DMS53 treated with DMSO at 0.1 percent for 48 hours (cell line): ENCODE results near the gene RRP1B.
"Not testable (repeated sequence)": the region's sequence is repeated elsewhere in the genome, so short reads cannot be mapped to it uniquely, and the experiment has no call there.

Experiments
- DNase-seq: peaks from one replicate; lab custom pipeline; 2025; ENCODE audit not compliant: unreplicated experiment; lab: John Stamatoyannopoulos, UW

The RRP1B gene

GRCh38 chr21:43699492-43699777 lies 40.1 kb downstream of the RRP1B start:
- DNase-seq: not testable (repeated sequence)

- DNase-seq: no peak
These were observed 40.7 kb downstream of the RRP1B start for GRCh38 chr21:43699933-43700599.

- no peak for DNase-seq
These were observed 42.8 kb downstream of the RRP1B start for GRCh38 chr21:43701936-43702784.

- DNase-seq: no peak
These were observed 43.4 kb downstream of the RRP1B start for GRCh38 chr21:43702785-43703034.

- DNase-seq: peak; percentile 10
These were observed 43.9 kb downstream of the RRP1B start for GRCh38 chr21:43703035-43703880.

- no peak for DNase-seq
These were observed 48.1 kb downstream of the RRP1B start for GRCh38 chr21:43707462-43707861.

GRCh38 chr21:43708745-43709381 lies 49.5 kb downstream of the RRP1B start:
- DNase-seq: no peak

GRCh38 chr21:43712268-43712942 lies 53.0 kb downstream of the RRP1B start:
- peak; percentile 24 for DNase-seq

GRCh38 chr21:43713123-43713522 lies 53.8 kb downstream of the RRP1B start:
- not testable (repeated sequence) for DNase-seq

- DNase-seq: no peak
These were observed 57.2 kb downstream of the RRP1B start for GRCh38 chr21:43716376-43717165.

- DNase-seq: no peak
These were observed 58.0 kb downstream of the RRP1B start for GRCh38 chr21:43717166-43717853.

GRCh38 chr21:43717967-43718871 lies 58.9 kb downstream of the RRP1B start:
- DNase-seq: no peak

- peak; percentile 74 for DNase-seq
These were observed 59.8 kb downstream of the RRP1B start, which contains the start of gene PDXK for GRCh38 chr21:43718872-43719747. Gene PDXK (plus strand): TSS chr21:43719129. CDS start chr21:43719295, 166 bp downstream.

- DNase-seq: no peak
These were observed 60.6 kb downstream of the RRP1B start for GRCh38 chr21:43719748-43720538.

- DNase-seq: no peak
These were observed 61.3 kb downstream of the RRP1B start for GRCh38 chr21:43720539-43721166.

GRCh38 chr21:43721206-43721605 lies 61.8 kb downstream of the RRP1B start:
- DNase-seq: no peak
